ENCODE measurements around the gene HIVEP3.
A peak's percentile ranks its signal among the peaks of the same experiment; 100 is the strongest.

The HIVEP3 gene

DNA sequence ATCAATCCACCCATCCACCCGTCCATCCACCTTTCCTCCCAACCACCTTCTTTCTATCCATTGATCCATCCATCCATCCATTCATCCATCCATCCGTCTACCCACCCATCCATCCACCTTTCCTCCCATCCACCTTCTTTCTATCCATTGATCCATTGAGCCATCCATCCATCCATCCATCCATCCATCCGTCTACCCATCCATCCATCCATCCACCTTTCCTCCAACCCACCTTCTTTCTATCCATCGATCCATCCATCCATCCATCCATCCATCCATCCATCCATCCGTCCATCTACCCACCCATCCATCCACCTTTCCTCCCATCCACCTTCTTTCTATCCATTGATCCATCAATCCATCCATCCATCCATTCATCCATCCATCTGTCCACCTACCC lies 429.2 kb downstream of the HIVEP3 start:
- no peak overlapping the region for H3K4me3 ChIP-seq (ENCODE audit: low read length)
- no peak for DNase-seq (ENCODE audit: low read depth)
- TF ChIP-seq, protein P1, sequence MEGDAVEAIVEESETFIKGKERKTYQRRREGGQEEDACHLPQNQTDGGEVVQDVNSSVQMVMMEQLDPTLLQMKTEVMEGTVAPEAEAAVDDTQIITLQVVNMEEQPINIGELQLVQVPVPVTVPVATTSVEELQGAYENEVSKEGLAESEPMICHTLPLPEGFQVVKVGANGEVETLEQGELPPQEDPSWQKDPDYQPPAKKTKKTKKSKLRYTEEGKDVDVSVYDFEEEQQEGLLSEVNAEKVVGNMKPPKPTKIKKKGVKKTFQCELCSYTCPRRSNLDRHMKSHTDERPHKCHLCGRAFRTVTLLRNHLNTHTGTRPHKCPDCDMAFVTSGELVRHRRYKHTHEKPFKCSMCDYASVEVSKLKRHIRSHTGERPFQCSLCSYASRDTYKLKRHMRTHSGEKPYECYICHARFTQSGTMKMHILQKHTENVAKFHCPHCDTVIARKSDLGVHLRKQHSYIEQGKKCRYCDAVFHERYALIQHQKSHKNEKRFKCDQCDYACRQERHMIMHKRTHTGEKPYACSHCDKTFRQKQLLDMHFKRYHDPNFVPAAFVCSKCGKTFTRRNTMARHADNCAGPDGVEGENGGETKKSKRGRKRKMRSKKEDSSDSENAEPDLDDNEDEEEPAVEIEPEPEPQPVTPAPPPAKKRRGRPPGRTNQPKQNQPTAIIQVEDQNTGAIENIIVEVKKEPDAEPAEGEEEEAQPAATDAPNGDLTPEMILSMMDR (conservative IDR thresholded peaks at IDR 0.05; ENCODE audit: low read depth, low read length): no peak

DNA sequence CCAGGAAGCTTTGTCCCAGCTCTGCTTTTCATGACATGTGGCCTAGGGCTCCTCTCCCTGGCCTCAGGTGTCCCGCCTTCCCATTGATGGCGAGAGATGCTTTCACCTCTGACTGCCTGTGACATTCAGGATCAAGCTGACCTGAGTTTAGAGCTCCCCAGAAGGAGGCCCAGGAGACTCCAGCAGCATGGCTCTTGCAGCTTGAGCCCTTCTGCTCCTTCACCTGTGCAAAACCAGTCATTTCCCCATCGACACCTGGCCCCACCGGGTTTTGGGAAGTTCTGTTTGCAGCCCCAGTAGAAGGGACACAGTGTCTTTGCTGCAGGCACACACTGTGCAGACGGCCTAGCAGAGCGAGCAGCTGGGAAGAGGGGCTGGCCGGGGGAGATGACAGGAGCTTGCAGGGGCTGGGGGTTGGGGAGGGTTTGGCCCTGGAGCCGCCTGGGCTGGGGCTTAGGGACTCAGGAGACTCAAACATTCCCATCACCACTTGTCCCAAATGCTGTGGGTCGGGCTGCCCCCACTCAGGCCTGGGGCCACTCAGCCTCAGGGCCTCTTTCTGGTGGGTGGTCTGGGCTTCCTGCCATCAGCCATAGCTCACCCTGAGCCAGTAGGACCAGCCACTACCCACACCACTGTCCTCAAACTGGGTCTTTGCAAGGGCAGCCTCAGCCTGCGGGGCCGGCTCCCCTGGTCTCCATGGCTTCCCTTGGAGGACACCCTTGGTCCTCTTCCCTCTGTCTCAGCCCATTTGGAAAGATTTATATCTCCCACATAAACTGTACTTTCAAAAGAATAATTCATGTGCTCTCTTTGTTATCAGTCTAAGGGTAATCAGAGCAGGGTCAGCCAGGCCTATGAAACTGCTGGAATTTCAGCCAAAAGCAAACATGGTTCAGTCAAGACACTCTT lies 430.4 kb downstream of the HIVEP3 start:
- no peak overlapping the region for H3K4me3 ChIP-seq (ENCODE audit: low read length)
- TF ChIP-seq, protein P1 (conservative IDR thresholded peaks at IDR 0.05; ENCODE audit: low read depth, low read length): no peak
- DNase-seq (ENCODE audit: low read depth): no peak

DNA sequence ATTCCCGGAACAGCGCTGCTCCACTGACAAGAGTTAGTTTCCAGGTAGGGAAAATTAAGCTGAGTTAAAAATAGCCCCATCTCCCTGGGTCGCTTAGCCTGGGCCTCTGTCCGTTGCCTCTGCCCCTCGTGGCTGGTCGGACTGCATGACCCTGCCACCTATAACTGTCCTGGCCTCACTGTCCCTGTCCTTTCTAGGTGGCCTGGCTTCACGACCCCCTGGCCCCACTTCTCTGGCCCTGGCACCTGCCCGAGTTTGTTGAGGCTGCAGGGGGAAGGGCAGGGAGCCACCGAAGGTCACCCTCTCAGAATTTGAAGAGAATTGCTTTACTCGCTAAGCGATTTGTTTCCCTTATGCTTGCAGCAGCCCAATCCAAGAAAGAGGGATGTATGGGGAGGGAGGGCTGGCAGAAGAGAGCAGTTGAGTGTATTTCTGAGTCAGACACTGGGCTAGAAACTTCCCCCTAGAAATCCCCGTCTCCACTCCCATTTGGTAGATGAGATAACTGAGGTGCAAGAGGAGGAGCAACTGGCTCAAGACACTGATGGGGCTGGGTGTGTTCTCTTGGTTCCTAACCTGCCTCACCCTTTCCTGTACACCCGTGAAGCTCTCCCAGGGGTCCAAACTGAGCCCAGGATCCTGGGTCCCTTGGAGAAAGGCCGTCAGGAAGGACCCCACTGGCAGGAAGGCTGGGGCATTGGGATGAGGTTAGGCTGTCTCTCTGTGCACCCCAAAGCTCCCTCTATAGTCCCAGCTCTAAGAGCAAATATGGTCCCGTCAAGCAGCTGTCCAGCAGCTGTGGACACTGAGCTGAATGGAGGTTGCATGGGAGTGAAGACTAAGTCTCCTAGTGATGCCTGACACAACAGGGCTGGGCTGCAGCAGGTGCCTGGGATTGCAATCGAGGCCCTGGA lies 431.3 kb downstream of the HIVEP3 start:
- TF ChIP-seq, protein P1 (conservative IDR thresholded peaks at IDR 0.05; ENCODE audit: low read depth, low read length): peak; percentile 3
- no peak overlapping the region for H3K4me3 ChIP-seq (ENCODE audit: low read length)
- DNase-seq (ENCODE audit: low read depth): no peak

DNA sequence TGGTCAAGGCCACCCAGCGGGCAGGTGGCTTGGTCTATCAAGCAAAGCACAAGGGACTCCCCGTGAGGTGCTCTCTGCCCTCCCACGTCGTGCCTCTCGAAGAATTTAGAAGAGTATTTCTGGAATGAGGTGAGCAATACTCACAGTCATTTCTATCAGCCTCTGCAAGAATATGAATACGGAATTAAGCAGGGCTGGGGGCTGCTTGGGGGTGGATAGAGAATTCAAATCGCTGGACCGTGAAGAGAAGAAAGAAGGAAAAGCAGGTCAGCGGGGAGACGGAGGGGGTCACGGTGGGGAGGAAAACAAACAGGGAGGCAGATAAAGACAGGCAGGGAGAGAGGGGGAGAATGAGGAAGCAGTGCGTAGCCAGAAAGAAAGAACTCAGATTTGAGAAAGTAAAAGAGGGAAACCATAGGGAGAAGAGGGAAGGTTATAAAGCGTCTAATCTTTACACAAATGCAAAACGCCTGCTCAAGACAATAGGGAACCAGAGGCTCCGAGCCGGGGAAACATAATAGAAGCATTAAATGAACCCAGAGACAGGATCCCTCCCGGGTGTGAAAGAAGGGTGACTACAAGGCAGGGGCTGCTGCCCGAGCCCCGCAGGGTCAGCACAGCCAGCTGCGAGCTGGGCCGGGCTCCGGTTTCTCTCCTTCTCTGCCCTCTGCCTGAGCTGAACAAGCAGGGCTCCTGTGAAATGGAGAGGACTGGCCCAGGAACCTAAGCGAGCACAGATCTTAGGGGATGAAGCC lies 432.2 kb downstream of the HIVEP3 start:
- TF ChIP-seq, protein P1 (conservative IDR thresholded peaks at IDR 0.05; ENCODE audit: low read depth, low read length): no peak
- peak; percentile 50 for DNase-seq (ENCODE audit: low read depth)
- no peak overlapping the region for H3K4me3 ChIP-seq (ENCODE audit: low read length)

DNA sequence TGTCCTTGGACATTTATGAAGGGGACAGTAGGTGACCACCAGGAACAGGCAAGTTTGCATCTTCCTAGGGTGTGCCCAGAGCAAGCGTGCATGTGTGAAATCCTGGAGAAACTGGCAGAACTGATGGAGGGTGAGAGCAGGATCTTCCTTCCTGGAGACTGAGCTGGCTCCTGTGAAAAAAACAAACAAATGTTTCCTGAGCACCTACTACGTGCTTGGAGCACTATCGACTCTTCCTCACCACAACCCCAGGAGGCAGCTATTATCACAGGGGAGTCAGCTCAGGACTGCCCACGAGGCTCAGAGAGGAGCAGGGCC lies 432.7 kb downstream of the HIVEP3 start:
- TF ChIP-seq, protein P1 (conservative IDR thresholded peaks at IDR 0.05; ENCODE audit: low read depth, low read length): no peak
- DNase-seq (ENCODE audit: low read depth): no peak

DNA sequence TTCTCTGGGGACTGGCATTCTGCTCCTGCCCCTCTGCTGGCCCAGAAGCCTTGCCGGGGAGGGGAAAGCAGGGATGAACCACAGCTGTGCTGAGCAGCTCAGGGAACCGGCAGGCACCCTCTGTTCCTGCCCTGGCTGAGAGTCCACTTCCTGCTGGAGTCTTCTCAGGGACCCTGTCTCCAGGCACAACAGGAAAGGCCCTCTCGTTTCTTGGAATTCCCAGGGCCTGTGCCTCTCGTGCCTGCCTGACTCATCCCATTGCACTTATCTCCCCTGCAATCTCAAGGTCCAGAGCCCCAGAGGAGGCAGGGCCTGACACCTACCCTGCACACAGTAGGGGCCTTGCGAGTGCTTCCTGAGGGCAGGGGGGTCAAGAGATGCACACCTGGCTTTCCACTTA lies 433.1 kb downstream of the HIVEP3 start:
- TF ChIP-seq, protein P1 (conservative IDR thresholded peaks at IDR 0.05; ENCODE audit: low read depth, low read length): no peak
- no peak overlapping the region for H3K4me3 ChIP-seq (ENCODE audit: low read length)
- no peak for DNase-seq (ENCODE audit: low read depth)

More for the DNA sequence above, 432.7 kb downstream of the HIVEP3 start:
- H3K4me3 ChIP-seq (ENCODE audit: low read length): no peak overlapping the region

Measured in retinal pigment epithelial cell (primary cell).